GM12801 (cell line): ENCODE results near the gene N4BP3.

Source experiments
- CTCF ChIP-seq: IDR thresholded peaks from one replicate; pipeline ENCODE4 v1.5.1; 2011; ENCODE audit warnings: control low read depth; ENCODE audit not compliant: insufficient read length; ENCODE audit errors: extremely low read depth

The N4BP3 gene

GRCh38 chr5:178086266-178086665, 27.1 kb upstream of the N4BP3 start:
- TF ChIP-seq CTCF: no peak

- no peak for TF ChIP-seq CTCF
Observed at GRCh38 chr5:178090856-178091255, 22.5 kb upstream of the N4BP3 start.

- TF ChIP-seq CTCF: no peak
Observed at GRCh38 chr5:178093134-178093533, 20.2 kb upstream of the N4BP3 start.

- TF ChIP-seq CTCF: no peak
Observed at GRCh38 chr5:178094345-178094744, 19.0 kb upstream of the N4BP3 start.

- no peak for TF ChIP-seq CTCF
Observed at GRCh38 chr5:178098685-178099084, 14.6 kb upstream of the N4BP3 start.

- TF ChIP-seq CTCF: no peak
Observed at GRCh38 chr5:178103612-178104011, 9.7 kb upstream of the N4BP3 start.

GRCh38 chr5:178104492-178104891, 8.8 kb upstream of the N4BP3 start:
- no peak for TF ChIP-seq CTCF

- no peak for TF ChIP-seq CTCF
Observed at GRCh38 chr5:178106086-178106485, 7.2 kb upstream of the N4BP3 start.
